Dermis blood vessel endothelial cell (primary cell): ENCODE results near the gene CYSRT1. TPM values are rescaled to one million over a fixed set of nuclear protein-coding genes. Genes with fewer than 3 reads are reported as not detected.

Experiments used
- DNase-seq: peaks from one replicate; pipeline ENCODE4 v3.0.0; 2010
- total RNA-seq: library from RNA; depleted of rRNA; stranded (reverse); fragments of >200 nt; gene quantifications from 2 replicates; pipeline ENCODE4 v1.2.3, GENCODE V29; 2014

Gene CYSRT1
- total RNA-seq, 1 donor from 2014 or later: 0.17 TPM

- no peak for DNase-seq
Observed at GRCh38 chr9:137212520-137212919, 12.5 kb upstream of the CYSRT1 start.

GRCh38 chr9:137213160-137214060 is 11.6 kb upstream of the CYSRT1 start:
- no peak for DNase-seq

GRCh38 chr9:137214620-137215019 is 10.4 kb upstream of the CYSRT1 start:
- no peak for DNase-seq

- DNase-seq: no peak
Observed at GRCh38 chr9:137215196-137215986, 9.6 kb upstream of the CYSRT1 start.

GRCh38 chr9:137216188-137216965 is 8.6 kb upstream of the CYSRT1 start:
- no peak for DNase-seq

DNA sequence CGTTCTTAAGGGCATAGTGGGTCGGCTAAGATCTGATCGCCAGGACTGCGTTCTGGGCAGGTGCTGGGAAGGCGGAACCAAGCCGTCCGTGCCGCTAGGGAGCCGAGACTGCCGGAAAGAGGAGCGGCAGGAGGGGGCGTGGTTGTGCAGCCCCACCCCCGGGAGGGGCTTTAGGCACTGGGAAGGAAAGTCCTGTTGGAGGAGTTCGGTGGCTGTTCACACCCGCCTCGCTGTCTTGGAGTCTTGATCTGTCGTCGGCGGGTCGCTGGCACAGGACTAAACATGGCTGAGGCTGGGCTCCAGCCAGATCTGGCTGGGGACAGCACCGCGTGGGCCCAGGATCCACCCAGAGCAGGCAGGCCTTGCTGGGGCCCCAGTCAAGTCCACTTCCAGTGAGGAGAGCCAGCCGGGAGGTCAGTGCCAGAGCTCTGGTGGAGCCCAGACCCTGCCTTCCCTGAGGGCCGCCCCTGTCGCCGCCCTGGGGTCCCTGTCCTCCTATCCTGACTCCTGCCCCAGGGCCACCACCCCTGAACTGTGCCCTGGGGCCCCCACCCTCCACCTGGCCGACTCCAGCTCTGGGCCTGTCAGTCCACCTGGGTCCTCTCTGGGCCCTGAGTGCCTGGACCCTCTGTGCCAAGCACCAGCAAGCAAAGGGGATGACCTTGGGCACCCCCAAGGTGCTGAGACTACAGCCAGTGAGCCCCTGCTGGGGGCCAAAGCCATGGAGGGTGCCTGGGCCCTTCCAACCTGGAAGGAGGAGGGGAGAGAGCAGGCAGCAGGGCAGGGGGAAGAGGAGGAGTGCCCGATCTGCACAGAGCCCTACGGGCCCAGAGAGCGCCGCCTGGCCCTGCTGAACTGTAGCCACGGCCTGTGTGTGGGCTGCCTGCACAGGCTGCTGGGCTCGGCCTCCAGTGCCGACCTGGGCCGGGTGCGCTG is 7.4 kb upstream of the CYSRT1 start:
- DNase-seq: no peak

- no peak for DNase-seq
Observed at GRCh38 chr9:137218212-137218753, 6.7 kb upstream of the CYSRT1 start.

DNA sequence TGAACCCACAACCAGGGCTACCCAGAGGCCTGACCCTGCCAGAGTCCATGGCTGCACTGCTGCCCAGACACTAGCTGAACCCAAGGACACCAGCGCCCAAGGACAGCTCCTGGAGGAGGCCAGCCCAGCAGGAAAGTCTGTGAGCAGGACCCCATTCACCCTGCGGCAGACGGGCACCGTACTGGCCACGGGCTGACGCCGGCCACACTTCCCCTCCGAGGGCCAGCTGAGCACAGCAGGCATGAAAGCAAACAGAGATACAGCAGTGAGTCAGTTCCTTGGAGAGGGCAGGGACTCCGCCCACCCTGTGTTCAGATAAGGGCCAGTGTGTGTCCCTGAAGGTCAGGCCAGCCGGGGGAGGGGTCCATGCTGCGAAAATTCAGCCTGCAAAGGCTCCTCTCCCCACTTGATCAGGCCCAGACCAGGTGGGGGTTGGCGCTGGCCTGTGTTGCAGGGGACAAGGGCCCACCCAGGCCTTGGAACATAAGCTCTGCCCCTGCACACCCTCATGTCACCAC is 6.2 kb upstream of the CYSRT1 start:
- DNase-seq: peak; percentile 39

DNA sequence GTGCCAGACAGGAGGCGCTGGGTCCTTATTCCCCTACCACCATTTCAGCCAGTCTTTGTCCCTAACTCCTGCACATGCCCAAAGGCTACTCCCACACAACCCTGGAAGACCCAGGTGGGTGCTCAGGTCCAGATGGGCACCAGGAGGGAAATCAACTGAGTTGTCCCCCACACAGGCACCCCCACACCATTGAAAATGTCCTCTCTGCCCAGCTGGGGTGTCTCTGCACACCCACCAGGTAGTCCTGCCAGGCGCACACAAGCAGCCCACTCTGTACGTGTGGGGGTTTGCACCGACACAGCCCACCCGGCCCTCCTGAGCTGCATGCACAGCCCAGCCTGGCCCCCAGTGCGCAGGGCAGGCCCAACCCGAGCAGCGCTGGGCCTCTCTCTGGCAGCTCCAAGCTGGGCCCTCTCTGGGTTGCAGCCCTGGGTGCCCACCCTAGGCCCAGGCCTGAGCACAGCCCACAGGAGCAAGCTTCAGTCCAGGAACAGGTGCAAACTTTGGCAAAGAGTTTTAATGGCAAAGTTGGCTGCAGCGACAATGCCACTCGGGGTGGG is 5.1 kb upstream of the CYSRT1 start:
- no peak for DNase-seq

DNA sequence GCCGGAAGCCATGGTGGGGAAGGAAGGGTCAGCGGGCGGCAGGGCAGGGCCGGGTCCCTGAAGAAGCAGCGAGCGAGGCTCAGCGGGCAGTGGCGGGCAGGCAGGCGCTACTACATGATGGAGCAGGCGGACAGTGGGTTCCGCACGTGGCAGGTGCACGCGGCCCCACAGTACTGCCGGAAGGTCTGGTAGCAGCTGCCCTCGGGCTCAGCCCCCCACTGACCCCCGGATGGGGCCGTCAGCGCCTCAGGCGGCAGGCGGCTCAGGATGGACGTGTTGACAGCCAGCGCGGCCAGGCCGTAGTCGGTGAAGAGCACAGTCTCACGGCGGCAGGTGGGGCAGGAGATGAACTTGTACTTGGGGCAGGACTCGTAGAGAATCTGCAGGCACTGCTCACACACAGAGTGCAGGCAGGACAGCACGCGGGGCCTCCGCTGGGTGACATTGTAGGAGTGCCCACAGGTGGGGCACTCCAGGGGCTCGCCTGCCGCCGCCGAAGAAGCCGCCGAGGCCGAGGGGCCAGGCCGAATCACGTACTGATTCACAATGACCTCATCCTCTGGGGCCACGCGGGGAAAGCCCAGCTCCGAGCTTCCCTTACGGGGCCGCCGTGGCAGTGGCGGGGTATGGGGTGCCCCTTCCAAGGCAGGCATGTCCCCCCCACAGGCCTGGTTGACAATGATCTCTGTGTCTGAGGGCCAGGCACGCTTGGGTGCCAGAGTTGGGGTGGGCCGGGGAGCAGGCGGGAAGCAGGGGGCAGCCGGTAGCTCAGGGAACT is 4.5 kb upstream of the CYSRT1 start:
- no peak for DNase-seq

GRCh38 chr9:137221095-137221505 is 3.9 kb upstream of the CYSRT1 start:
- DNase-seq: no peak

- no peak for DNase-seq
Observed at GRCh38 chr9:137221506-137222111, 3.4 kb upstream of the CYSRT1 start.

DNA sequence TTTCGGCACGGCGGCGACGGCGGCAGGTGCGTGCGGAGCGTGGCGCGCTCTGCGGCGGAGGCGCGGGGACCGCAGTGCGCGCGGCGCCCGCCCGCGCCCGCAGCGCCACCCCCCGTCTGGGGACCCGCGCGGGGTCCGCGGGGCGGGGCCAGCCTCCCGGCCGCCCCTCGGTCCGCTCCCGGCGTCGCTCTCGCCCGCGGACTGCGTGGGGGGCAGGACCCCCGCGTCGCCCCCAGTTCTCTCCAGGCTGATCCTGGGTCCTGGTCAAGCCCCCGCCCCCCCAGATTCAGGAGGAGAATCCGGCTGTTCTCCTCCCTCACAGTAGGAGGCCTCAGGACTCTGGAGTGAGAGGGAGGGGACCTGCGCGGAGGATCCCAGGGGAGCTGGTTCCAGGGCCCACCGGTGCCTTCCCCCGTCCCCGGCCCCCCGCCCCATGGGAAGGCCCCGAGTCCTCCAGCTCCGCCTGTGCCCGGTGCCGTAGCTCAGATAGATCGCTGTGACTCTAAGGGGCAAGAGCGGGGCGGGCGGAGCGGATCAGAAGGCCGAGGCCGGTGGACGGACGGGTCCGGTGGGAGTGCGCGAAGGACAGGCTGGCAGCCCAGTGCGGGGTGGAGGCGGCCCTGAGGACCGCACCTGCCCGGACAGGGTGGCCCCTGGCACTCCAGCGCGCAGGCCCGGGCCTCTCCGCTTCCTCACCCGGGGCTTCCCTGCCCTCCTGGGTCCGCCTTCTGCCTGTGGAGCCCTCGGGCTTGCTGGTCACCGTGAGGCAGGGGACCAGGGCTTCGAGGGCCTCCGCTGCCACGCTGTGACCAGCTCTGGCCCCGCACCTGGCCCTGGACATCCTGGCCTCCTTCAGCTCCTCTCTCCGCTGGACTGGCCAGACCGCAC is 2.5 kb upstream of the CYSRT1 start, which contains the start of gene RNF208:
TSS of gene RNF208 (minus strand) at position 51 of the 888 bp plus-strand sequence. CDS start 1,028 bp downstream, outside the sequence.
- DNase-seq: no peak

GRCh38 chr9:137223078-137223970 is 1.6 kb upstream of the CYSRT1 start:
- DNase-seq: peak; percentile 98

DNA sequence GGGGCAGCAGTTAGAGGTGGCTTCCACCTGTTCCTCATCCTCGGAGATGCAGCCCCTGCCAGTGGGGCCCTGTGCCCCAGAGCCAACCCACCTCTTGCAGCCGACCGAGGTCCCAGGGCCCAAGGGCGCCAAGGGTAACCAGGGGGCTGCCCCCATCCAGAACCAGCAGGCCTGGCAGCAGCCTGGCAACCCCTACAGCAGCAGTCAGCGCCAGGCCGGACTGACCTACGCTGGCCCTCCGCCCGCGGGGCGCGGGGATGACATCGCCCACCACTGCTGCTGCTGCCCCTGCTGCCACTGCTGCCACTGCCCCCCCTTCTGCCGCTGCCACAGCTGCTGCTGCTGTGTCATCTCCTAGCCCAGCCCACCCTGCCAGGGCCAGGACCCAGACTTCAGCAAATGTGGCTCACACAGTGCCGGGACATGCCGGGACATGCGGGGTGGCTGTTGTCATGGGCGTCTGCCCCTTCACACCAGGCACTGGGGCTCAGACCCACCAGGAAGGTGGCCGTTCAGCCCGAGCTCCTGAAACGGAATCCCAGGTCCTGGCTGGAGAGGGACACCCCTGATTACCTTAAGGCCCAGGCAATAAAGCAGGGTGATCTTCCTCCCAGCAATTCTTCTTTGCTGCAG is 841 bp downstream of the CYSRT1 start:
- DNase-seq: no peak

DNA sequence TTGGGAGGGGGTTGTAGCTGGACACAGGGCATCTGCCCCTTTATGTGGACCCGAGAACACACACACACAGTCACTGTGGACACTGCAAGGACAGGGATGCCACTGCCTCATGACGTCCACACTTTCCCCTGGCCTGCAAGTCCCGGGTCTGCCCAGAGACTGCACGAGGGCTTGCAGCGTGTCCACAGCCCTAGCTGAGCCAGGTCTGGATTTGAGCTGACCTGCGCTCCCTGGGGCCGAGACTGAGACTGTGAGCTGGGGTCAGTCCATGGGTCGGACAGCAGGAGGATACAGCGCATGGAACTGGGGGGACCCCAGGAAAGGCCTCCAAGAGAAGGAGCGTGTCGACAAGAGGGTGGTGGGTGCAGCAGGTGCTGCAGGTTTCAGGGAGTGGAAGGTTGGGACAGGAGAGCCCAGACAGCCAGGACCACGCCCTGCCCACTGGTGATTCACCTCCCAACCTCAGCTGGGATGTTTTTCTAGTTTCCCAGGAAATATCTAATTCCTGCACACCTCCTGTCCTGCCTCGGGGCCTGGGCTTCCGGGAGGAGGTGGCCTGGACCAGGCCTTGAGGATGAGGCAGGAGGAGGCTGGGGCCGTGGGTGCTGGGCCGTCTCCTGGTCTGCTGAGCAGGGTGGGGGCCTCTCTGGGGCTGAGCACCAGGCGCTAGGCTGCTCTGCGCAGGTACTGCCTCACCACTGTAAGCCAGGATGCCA is 1.5 kb downstream of the CYSRT1 start:
- no peak for DNase-seq
